ENCODE measurements around the gene MALT1.

Gene MALT1

DNA sequence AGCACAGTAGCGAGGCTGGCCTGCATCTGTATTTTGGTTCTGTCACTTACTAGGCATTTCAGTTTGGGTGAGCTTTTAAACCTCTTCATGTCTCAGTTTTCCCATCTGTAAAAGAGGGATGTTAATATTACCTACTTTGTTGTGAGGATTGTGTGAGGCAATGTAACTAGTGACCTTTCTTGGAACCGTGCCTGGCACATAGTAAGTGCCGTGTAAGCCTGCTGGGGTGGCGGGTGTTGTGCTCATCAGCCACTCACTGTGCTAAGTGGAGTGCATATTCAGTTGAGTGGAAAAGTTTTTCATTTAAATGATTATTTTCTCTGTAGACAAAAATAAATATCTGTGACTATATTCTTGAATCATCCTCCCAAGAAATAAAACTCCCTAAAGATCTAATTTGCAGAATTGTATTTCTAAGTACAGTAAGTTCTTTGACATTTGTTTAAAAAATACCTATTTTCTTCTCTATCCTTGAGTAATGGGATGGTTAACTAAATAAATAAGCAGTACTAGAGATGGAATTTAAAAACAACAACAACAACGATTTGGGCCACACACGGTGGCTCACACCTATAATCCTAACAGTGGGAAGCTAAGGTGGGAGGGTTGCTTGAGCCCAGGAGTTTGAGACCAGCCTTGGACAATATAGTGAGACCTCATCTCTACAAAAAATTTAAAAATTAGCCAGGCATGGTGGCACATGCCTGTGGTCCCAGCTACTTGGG, 56.7 kb downstream of the MALT1 start:
- CTCF ChIA-PET, result no interaction called here
- DNase-seq (ENCODE audit: low read depth, low spot score), result no peak

DNA sequence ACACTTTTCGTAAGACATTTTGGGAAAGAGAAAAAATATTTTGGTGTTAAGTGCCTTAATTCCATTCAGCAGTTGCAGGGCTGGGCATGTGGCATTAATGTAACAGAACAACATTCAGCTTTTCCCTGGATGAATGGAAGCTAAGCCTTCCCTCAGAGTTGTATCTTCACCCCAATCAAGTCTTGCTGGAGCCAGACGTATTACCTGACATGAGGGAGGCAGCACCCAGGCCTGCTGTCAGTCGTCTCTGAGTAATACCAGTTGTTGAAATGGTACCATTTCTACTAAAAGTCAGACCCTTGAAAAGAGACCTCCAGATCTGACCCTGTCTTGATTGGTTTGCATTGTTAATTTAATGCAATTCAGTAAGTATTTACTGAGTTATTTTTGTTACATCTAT, 57.5 kb downstream of the MALT1 start:
- POLR2A ChIA-PET, result no interaction called here
- CTCF ChIA-PET, result no interaction called here
- DNase-seq (ENCODE audit: low read depth, low spot score), result no peak
- TF ChIP-seq, protein P1, sequence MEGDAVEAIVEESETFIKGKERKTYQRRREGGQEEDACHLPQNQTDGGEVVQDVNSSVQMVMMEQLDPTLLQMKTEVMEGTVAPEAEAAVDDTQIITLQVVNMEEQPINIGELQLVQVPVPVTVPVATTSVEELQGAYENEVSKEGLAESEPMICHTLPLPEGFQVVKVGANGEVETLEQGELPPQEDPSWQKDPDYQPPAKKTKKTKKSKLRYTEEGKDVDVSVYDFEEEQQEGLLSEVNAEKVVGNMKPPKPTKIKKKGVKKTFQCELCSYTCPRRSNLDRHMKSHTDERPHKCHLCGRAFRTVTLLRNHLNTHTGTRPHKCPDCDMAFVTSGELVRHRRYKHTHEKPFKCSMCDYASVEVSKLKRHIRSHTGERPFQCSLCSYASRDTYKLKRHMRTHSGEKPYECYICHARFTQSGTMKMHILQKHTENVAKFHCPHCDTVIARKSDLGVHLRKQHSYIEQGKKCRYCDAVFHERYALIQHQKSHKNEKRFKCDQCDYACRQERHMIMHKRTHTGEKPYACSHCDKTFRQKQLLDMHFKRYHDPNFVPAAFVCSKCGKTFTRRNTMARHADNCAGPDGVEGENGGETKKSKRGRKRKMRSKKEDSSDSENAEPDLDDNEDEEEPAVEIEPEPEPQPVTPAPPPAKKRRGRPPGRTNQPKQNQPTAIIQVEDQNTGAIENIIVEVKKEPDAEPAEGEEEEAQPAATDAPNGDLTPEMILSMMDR (IDR thresholded peaks at IDR 0.05; ENCODE audit: insufficient read depth, low read length, missing control alignments), result no peak
- no peak overlapping the region for H3K4me3 ChIP-seq (ENCODE audit: low read depth, low read length)

More for the DNA sequence above, 56.7 kb downstream of the MALT1 start:
- TF ChIP-seq, protein P1 (IDR thresholded peaks at IDR 0.05; ENCODE audit: insufficient read depth, low read length, missing control alignments), result no peak
- POLR2A ChIA-PET, result no interaction called here
- H3K4me3 ChIP-seq (ENCODE audit: low read depth, low read length), result no peak overlapping the region

DNA sequence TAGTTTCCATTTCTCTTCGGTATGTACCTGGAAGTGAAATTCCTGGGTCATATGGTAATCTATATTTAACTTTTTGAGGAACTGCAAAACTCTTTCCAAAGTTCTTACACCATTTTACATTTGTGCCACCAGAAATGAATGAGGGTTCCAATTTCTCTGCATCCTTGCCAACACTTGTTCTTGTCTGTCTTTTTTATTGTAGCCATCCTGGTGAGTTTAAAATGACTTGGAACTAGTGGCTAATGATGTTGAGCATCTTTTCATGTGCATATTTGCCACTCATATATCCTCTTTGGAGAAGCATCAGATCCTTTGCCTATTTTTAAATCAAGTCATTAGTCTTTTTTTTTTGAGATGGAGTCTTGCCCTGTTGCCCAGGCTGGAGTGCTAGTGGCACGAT, 59.4 kb downstream of the MALT1 start:
- DNase-seq (ENCODE audit: low read depth, low spot score), result no peak
- H3K4me3 ChIP-seq (ENCODE audit: low read depth, low read length), result no peak overlapping the region
- TF ChIP-seq, protein P1 (IDR thresholded peaks at IDR 0.05; ENCODE audit: insufficient read depth, low read length, missing control alignments), result no peak
- ChIA-PET CTCF (no interaction called here), POLR2A (no interaction called here)

DNA sequence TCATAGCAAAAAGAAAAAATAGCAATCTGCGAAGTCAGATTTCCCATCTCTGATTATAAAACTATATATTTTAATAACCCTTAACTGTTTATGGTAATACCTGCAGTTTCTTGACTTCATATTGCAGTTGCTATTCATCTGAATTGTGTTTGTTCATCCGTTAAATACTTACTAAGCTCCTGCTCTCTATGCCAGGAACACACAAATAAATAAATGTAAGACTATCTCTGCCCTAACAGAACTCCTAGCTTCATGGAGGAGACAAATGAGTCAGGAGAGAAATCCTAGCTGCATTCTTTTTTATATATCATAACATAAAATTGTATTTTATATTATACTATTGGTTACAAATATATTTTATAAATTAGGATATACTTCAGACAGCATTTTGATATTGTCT, 61.2 kb downstream of the MALT1 start:
- TF ChIP-seq, protein P1 (IDR thresholded peaks at IDR 0.05; ENCODE audit: insufficient read depth, low read length, missing control alignments), result no peak
- ChIA-PET POLR2A (no interaction called here), CTCF (interaction anchor here (0.9 kb wide), 1 partner anchor 32 kb away, joined by 3 read pairs; no protein-coding TSS in a partner anchor)
- no peak for DNase-seq (ENCODE audit: low read depth, low spot score)
- no peak overlapping the region for H3K4me3 ChIP-seq (ENCODE audit: low read depth, low read length)

DNA sequence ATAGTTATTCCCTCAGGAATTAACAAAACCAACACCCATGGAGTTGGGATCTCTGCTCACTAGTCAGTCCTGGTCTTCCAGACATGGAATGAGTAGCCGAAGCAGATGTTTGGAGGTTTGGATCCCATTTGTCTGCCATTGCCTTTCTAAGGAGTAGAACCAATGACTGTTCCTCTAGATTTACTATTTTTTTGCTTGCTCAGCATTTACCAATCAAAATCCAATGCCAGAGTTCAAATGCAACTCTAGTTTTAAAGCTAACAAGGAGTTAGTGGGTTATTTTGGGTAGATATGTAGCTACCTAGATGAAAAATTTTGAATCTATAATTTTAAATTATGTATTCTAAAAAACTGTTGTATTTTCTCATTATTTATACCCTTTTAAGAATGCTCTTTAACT, 62.6 kb downstream of the MALT1 start:
- no peak for DNase-seq (ENCODE audit: low read depth, low spot score)
- ChIA-PET POLR2A (no interaction called here), CTCF (interaction anchor here (1.1 kb wide), 1 partner anchor 35 kb away, joined by 3 read pairs; no protein-coding TSS in a partner anchor)
- TF ChIP-seq, protein P1 (IDR thresholded peaks at IDR 0.05; ENCODE audit: insufficient read depth, low read length, missing control alignments), result no peak
- H3K4me3 ChIP-seq (ENCODE audit: low read depth, low read length), result no peak overlapping the region

DNA sequence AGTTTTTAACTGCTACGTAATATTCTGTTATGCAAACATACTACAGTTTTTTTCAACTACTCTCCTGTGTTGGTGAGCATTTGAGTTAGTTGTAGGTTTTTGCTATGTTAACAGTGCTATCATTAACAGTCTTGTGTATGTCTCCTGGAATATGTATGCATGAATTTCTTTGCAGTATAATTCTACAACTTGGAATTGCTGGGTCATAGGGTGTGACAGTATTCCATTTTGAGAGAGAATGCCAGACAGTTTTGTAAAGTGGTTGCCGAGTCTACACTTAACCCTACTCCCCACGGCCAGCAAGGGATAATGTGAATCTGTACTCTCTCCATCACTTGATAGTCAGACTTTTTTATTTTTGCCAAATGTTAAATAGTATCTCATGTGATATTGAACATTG, 67.1 kb downstream of the MALT1 start:
- TF ChIP-seq, protein P1 (IDR thresholded peaks at IDR 0.05; ENCODE audit: insufficient read depth, low read length, missing control alignments), result no peak
- ChIA-PET POLR2A (no interaction called here), CTCF (no interaction called here)
- H3K4me3 ChIP-seq (ENCODE audit: low read depth, low read length), result no peak overlapping the region
- DNase-seq (ENCODE audit: low read depth, low spot score), result no peak

All from AG04449 (cell line).